HG02938 (cell line): Measurements from ENCODE around the gene CDK14.

ENCODE experiments used
- ATAC-seq: cut with Tn5 transposase; IDR thresholded peaks from one replicate; pipeline ENCODE4 v1.9.1; 2021; ENCODE audit warnings: mild to moderate bottlenecking, moderate library complexity; ENCODE audit not compliant: unreplicated experiment

The CDK14 gene

DNA sequence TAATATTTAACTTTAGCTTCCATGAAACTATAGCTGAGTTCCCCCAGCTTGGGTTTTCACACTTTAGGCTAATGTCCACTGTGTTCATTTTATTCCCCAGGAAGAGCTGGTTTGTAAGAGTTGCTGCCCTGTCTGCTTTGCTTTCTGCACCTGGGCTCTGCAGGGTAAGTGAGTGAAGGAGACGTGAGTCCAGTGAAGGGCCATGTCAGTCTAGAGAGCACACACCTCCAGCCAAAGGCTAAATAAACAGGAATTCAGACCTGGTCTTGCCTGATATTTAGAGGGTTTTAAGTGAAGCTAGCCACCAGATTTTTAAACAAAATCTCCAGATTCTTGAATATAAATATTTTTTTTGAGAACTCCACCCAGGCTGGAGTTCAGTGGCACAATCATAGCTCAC lies 643.7 kb downstream of the CDK14 start:
- ATAC-seq = no peak

DNA sequence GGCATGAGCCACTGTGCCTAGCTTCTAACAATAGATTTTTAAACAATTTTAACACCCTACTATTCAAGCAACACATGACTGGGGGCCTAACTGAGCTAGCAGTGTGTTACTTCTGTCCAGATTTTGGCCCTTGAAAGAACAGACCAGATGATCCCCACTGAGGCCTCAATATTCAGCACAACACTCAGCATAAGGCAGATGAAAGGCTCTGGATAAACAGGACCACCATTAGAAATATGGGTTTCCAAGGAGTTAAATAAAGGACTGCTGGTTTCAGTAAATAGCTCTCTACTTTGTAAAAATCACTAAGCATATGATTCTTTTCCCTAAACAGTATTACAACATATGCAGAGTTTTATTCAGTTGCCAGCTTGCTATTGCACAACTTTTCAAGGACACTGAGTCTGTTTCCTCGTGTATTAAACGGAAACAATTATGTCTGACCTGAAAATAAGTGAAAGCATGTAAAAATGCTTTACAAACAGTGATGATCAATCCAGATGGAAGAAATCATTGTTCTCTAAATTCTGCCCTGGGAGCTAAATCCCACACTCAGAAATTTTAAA lies 644.3 kb downstream of the CDK14 start:
- ATAC-seq = no peak

DNA sequence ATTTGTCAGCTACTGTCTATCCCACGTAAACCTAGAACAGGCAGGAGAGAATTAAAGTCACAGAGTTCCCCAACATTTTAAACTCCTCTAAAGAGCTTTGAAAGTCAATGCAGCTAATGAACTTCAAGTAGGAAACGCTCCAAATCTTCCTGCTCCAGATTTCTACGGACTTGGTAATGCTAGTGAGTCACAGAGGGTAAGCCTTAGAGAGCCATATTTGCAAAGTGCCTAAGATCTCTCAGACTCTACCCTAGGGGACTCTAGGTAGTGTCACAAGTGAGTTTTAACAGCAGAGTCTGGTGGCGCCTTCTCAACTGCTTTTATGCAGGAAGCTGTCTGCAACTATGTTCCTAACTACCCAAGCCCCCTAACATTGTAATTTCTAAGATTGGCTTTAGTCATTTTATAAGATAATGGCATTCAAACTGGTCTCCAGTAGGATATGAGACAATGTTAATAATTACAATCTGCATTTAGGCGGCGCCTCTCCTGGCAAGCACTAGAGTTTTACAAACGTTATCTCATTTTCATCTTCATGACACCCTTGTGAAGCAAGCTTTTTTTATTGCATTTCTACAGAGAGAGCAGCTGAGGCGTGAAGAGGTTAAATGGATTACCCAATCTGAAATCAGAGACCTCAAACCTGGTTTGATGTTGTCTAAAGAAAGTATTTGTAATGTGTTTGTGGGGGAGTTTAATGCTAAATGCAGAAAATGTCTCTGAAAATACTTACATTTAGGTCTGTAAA lies 646.1 kb downstream of the CDK14 start:
- ATAC-seq = no peak

DNA sequence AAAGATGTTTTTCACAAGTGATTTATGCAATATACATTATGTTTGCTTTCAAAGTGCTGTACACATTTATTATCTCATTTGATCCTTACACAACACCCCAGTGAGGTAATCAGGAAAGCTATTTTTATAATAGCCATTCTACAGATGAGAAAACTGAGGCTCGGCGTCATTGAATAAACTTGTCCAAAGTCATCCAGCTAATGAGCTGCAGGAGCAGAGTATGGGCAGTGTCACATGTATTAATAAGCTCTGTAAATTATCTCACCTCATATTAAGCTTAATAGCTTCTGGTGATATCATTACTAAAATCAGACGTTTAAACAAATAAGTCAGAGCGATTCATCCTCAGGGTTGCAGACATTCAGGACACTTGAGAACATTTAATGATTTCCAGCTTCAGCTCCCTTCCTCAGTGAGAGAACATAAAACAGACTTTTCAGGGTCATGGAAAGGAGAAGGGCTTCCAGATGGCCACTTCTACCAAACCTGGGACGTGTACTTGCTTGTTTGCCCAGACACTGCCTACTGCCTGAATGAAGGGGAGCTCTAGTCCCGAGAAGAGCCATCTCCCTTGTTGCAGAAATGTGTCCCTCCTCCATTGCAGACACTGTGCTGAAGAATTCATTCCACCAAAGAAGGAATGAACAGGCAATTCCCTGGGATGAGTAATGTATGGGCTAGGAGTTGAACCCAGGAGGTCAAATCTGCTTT lies 647.6 kb downstream of the CDK14 start:
- ATAC-seq = no peak

DNA sequence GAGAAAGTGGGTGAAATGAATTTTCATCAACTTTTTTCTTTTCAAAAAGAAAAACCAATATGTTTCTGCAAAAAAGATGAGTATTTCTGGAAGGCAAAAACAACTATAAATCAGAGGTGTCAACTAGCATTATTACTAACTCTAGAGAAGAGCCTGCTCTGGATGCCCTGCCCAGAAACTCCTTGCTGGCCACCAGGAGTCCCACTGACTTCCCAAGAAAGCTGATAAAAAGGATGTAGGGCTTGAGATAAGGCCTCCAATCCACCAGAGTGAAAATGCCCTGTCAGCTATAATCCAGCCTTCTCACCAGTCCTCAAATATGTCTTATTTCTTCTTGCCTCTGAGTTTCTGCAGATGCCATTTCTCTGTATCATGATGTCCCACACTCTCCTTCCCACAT lies 651.4 kb downstream of the CDK14 start:
- no peak for ATAC-seq

DNA sequence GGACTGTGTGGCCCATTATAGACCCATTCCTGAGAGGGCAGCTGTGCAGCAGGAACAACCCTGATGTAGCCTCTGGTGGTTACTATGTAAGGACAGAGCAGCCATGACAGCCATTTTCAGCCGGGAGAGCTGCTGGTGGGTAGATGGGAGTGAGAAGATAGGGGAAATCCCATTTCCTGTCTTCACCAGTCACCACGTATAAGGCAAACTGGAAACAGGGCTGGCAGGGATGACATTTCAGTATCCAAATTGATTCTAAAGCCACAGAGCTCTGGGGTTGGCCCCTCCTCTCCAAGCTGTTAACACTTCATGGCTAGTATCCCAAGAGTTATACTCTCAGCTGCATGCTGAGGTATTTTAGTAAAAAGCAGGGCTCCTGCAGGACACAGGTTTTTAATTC lies 652.9 kb downstream of the CDK14 start:
- no peak for ATAC-seq

DNA sequence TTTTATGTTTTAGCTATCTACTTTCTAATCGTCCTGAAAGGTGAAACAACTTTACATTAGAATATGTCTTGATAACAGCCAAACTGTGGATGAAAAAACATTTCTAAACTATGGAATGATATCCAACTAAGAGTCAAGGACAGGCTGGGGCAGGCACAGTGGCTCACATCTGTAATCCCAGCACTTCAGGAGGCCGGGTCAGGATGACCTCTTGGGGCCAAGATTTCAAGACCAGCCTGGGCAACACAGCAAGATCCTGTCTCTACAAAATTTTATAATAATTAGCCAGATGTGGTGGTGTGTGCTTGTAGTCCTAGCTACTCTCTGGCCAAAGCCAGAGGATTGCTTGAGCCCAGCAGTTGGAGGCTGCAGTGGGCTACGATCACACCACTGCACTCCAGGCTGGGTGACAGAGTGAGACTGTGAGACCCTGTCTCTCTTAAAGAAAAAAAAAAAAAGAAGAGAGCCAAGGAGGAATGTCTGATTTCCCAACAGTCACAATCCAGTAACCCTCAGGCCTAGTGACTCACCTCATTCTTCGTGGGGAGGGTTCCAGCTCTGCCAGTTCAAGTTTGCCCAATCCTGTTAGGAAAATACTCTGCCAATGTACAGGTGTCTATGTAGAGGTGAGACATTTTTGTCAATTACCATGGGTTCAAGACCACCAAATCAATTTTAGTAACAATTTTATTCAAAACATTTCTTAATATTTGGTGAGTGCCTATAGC lies 653.5 kb downstream of the CDK14 start:
- ATAC-seq = no peak

DNA sequence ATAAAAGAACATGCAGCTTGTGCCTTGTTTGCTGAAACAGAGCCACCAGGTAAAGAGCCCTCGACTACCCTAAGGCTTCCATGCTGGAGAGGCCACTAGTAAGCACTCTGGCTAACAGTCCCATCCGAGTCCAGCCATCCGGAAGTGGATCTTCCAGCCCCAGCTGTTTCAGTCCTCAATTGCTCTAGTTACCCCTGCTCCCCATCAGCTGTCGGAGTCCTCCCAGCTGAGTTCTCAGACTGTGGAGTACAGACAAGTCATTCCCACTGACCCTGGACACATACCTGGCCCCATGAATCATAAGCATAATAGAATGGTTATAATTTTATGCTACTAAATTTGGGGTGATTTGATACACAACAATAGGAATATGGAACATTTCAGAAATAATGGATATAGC lies 654.6 kb downstream of the CDK14 start:
- no peak for ATAC-seq

DNA sequence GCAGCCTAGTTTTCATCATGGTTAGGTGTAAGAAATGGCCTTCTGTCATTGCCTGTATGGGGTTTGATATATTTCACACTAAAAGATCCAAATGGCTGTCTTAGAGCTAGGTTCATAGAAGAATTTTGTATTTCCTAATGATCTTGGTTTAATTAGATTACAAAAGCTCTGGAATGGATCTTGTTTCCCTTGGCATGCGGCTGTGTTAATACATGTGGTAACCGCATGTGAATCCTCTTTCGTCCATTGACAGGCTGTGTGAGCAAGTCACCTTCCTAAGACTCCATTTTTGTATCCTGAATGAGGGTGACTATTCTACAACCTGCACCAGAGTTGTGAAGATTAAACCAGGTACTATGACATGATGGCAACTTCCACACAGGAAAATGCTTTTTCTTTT lies 655.8 kb downstream of the CDK14 start:
- ATAC-seq = no peak
